Endothelial cell of umbilical vein (primary cell): ENCODE data around the gene CLDND2. TPM values are rescaled to one million over a fixed set of nuclear protein-coding genes. Genes with fewer than 3 reads are reported as not detected.

Experiments used
- BruUV-seq: library from RNA; stranded (reverse); fragments of 400-500 nt; replicated peaks from 2 replicates; lab custom pipeline; 2021; lab: Mats Ljungman, UMichigan
- CTCF ChIA-PET: fragments of 300-600, 350-600 bp; sonication (Branson Sonifier 250); formaldehyde crosslinking; loops from one replicate; lab custom pipeline; 2021; ENCODE audit warnings: antibody characterized with exemption, inconsistent platforms; lab: Charles Lee
- POLR2A ChIA-PET: fragments of 300-600, 350-600 bp; sonication (Branson Sonifier 250); formaldehyde crosslinking; loops from one replicate; lab custom pipeline; 2021; ENCODE audit warnings: antibody characterized with exemption, inconsistent platforms; lab: Charles Lee
- DNase-seq: peaks from one replicate; pipeline ENCODE4 v3.0.0-alpha.2; 2011; ENCODE audit warnings: low read depth, low spot score
- FAIRE-seq: peaks from 2 replicates; lab custom pipeline; 2011; peaks lifted over from hg19 to GRCh38; lab: Jason Lieb, UNC
- H2AFZ ChIP-seq: 2 replicates; pipeline ENCODE4 v1.6.0; 2012; ENCODE audit warnings: low read depth, low read length, control low read depth, inconsistent platforms
- H3K27ac ChIP-seq: 2 replicates; pipeline ENCODE4 v1.5.1; 2011; ENCODE audit warnings: low read depth, mild to moderate bottlenecking, control low read depth, low read length, moderate library complexity; ENCODE audit not compliant: insufficient read depth
- H3K27me3 ChIP-seq, 2 experiments: 2 replicates each; pipeline versions ENCODE4 v1.6.0 to v1.6.1; 2011; ENCODE audit warnings: low read length in 2 of 2, mixed read lengths in 1 of 2; ENCODE audit not compliant: control insufficient read depth in 2 of 2, insufficient read depth in 2 of 2
- H3K36me3 ChIP-seq, 2 experiments: 2 replicates in 1 of 2; 3 replicates in 1 of 2; pipeline ENCODE4 v1.5.1; 2011; ENCODE audit warnings: low read length in 2 of 2, mild to moderate bottlenecking in 1 of 2, moderate library complexity in 1 of 2; ENCODE audit not compliant: control insufficient read depth in 2 of 2, insufficient read depth in 2 of 2; ENCODE audit errors: extremely low read depth in 1 of 2
- H3K4me1 ChIP-seq: 3 replicates; pipeline ENCODE4 v1.5.1; 2011; ENCODE audit warnings: mild to moderate bottlenecking, low read length; ENCODE audit not compliant: control insufficient read depth, insufficient read depth; ENCODE audit errors: extremely low read depth
- H3K4me2 ChIP-seq: 2 replicates; pipeline ENCODE4 v1.6.1; 2011; ENCODE audit warnings: low read length, control low read depth, mixed read lengths; ENCODE audit not compliant: insufficient read depth
- H3K4me3 ChIP-seq, 3 experiments: fragments of 200-600 bp in 1 of 3; sonication (generic), shearing (Covaris generic) in 1 of 3; replicated peaks in 1 of 3; 2 replicates each; pipeline ENCODE4 v1.5.1; 2011 to 2016; ENCODE audit warnings: control low read depth in 3 of 3, low read length in 3 of 3, mild to moderate bottlenecking in 2 of 3, inconsistent platforms in 1 of 3, low read depth in 1 of 3, moderate library complexity in 1 of 3; ENCODE audit not compliant: insufficient read depth in 1 of 3
- H3K79me2 ChIP-seq: 2 replicates; pipeline ENCODE4 v1.6.0; 2012; ENCODE audit warnings: low read length, inconsistent platforms; ENCODE audit not compliant: control insufficient read depth, insufficient read depth
- H3K9ac ChIP-seq: replicated peaks from 2 replicates; pipeline ENCODE3; 2011; ENCODE audit warnings: low read length, control low read depth; ENCODE audit not compliant: insufficient read depth; ENCODE audit errors: extremely low read depth
- H3K9me1 ChIP-seq: replicated peaks from 3 replicates; pipeline ENCODE4 v1.6.0; 2011; ENCODE audit warnings: mild to moderate bottlenecking, low read length; ENCODE audit not compliant: control insufficient read depth, insufficient read depth; ENCODE audit errors: extremely low read depth
- H3K9me3 ChIP-seq: replicated peaks from 2 replicates; pipeline ENCODE4 v1.5.1; 2012; ENCODE audit warnings: low read length, inconsistent platforms; ENCODE audit not compliant: control insufficient read depth, insufficient read depth
- H4K20me1 ChIP-seq: replicated peaks from 2 replicates; pipeline ENCODE3; 2011; ENCODE audit warnings: mild to moderate bottlenecking, low read length; ENCODE audit not compliant: control insufficient read depth, insufficient read depth; ENCODE audit errors: extremely low read depth
- EZH2 ChIP-seq: IDR thresholded peaks from 2 replicates; pipeline ENCODE4 v1.6.1; 2012; ENCODE audit warnings: borderline replicate concordance, low read depth, mild to moderate bottlenecking, moderate library complexity, low read length, inconsistent platforms; ENCODE audit not compliant: severe bottlenecking
- FOS ChIP-seq: IDR thresholded peaks from 2 replicates; pipeline ENCODE4 v1.6.1; 2011; ENCODE audit warnings: mild to moderate bottlenecking, low read length, moderate library complexity, borderline replicate concordance; ENCODE audit not compliant: insufficient read depth
- GATA2 ChIP-seq: IDR thresholded peaks from 2 replicates; pipeline ENCODE4 v1.7.0; 2011; ENCODE audit warnings: low read depth, mild to moderate bottlenecking, moderate library complexity, mixed read lengths, low read length; ENCODE audit not compliant: insufficient read length, insufficient read depth
- JUN ChIP-seq: IDR thresholded peaks from 2 replicates; pipeline ENCODE4 v1.6.1; 2011; ENCODE audit warnings: borderline replicate concordance, low read depth; ENCODE audit not compliant: insufficient read length, insufficient read depth
- MYC ChIP-seq: IDR thresholded peaks from one replicate; pipeline ENCODE4 v1.6.1; 2011; ENCODE audit warnings: mild to moderate bottlenecking, low read depth, low read length
- POLR2A ChIP-seq: IDR thresholded peaks from 2 replicates; pipeline ENCODE4 v1.6.1; 2012; ENCODE audit warnings: low read depth, mild to moderate bottlenecking, control low read depth, low read length
- POLR2AphosphoS5 ChIP-seq: IDR thresholded peaks from 2 replicates; pipeline ENCODE4 v1.6.1; 2012; ENCODE audit warnings: low read depth, mild to moderate bottlenecking, control low read depth, low read length, moderate library complexity; ENCODE audit not compliant: insufficient read depth
- dilution Hi-C: fragments of 300-500 bp; cut with MboI; formaldehyde crosslinking; loops from one replicate; pipeline ENCODE4 v1.15.0; 2019; ENCODE audit warnings: low sequenced_read_pairs; ENCODE audit not compliant: extremely low pct_ligation_motif_present
- intact Hi-C: fragments of 100-400 bp; cut with micrococcal nuclease; formaldehyde crosslinking; loops from one replicate; pipeline ENCODE4 v1.10.0; 2022
- polyA plus RNA-seq, 4 experiments: library from polyadenylated mRNA; depleted of rRNA in 3 of 4; stranded (reverse) in 3 of 4; unstranded in 1 of 4; fragments of >200 nt; gene quantifications; 2 replicates each; pipeline versions ENCODE4 v1.2.1 to v1.2.3, GENCODE V29; 2011 to 2012; ENCODE audit warnings: missing spikeins in 1 of 4
- total RNA-seq: library from RNA; stranded (reverse); gene quantifications from 2 replicates; pipeline ENCODE4 v1.2.3, GENCODE V29; 2021
- TF ChIP-seq, protein P1 (sequence below): IDR thresholded peaks from 2 replicates; pipeline ENCODE4 v1.6.1; 2011; ENCODE audit not compliant: insufficient read depth, insufficient read length
- TF ChIP-seq, protein P2 (sequence below), 2 donors: IDR thresholded peaks; 1 replicate in 1 of 2; 2 replicates in 1 of 2; pipeline ENCODE4 v1.5.1; 2011; ENCODE audit warnings: low read length in 2 of 2, mild to moderate bottlenecking in 2 of 2, moderate library complexity in 2 of 2, control low read depth in 1 of 2, inconsistent platforms in 1 of 2, low read depth in 1 of 2; ENCODE audit not compliant: insufficient read depth in 1 of 2; ENCODE audit errors: extremely low read depth in 1 of 2

CLDND2 gene
- total and polyA plus RNA-seq, 2 donors (not counting 3 experiments of a cell fraction or from before 2014, with no cell fraction given): 0.97 TPM; not detected in 1

DNA sequence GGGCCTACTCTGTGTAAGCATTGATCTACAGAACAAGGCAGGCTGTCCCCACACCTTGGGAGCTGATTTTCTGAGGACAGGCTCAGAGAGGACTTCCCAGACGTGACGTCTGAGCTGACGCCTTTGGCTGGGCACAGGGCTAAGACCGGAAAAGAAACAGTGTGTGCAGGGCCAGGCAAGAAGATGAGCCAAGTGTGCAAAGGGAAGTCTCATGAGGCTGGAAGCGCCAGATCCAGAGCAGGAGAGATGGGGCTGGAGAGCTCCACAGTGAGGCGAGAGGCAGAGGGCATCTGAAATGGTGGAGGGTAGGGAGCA is 44.7 kb downstream of the CLDND2 start:
- Histone ChIP-seq H3K4me3 (no peak overlapping the region), H3K79me2 (no peaks in the 10 kb centered on the region), H3K4me2 (no peak overlapping the region), H3K4me1 (no peaks in the 10 kb centered on the region), H3K9ac (no peak overlapping the region), H3K27ac (no peak overlapping the region), H4K20me1 (no peaks in the 10 kb centered on the region), H2AFZ (no peak overlapping the region), H3K36me3 (no peaks in the 10 kb centered on the region), H3K27me3 (peaks cover 6 to 7% of the 10 kb centered on the region in 2 experiments), H3K9me1 (no peaks in the 10 kb centered on the region), H3K9me3 (no peaks in the 10 kb centered on the region)
- POLR2A ChIA-PET: no interaction called here
- no TSS peak for BruUV-seq
- DNase-seq (no peak), FAIRE-seq (no peak)
- TF ChIP-seq POLR2AphosphoS5: no peak
- no peak for TF ChIP-seq FOS
- TF ChIP-seq JUN: no peak
- no peak for TF ChIP-seq GATA2
- no peak for TF ChIP-seq MYC
- TF ChIP-seq, protein P1, sequence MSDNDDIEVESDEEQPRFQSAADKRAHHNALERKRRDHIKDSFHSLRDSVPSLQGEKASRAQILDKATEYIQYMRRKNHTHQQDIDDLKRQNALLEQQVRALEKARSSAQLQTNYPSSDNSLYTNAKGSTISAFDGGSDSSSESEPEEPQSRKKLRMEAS: no peak
- TF ChIP-seq EZH2: no peak
- TF ChIP-seq, protein P2, sequence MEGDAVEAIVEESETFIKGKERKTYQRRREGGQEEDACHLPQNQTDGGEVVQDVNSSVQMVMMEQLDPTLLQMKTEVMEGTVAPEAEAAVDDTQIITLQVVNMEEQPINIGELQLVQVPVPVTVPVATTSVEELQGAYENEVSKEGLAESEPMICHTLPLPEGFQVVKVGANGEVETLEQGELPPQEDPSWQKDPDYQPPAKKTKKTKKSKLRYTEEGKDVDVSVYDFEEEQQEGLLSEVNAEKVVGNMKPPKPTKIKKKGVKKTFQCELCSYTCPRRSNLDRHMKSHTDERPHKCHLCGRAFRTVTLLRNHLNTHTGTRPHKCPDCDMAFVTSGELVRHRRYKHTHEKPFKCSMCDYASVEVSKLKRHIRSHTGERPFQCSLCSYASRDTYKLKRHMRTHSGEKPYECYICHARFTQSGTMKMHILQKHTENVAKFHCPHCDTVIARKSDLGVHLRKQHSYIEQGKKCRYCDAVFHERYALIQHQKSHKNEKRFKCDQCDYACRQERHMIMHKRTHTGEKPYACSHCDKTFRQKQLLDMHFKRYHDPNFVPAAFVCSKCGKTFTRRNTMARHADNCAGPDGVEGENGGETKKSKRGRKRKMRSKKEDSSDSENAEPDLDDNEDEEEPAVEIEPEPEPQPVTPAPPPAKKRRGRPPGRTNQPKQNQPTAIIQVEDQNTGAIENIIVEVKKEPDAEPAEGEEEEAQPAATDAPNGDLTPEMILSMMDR (IDR thresholded peaks at IDR 0.05; ENCODE audit: extremely low read depth in 1 of 2, insufficient read depth in 1 of 2, low read depth in 1 of 2, low read length in 2 of 2): no peak
- TF ChIP-seq POLR2A: no peak
- intact Hi-C loops: no loop called here
- CTCF ChIA-PET: no interaction called here
- dilution Hi-C loops: no loop called here
